Superior temporal gyrus (tissue), 1 donor: Measurements from ENCODE around the gene PTEN.

Experiments
- DNase-seq: peaks from one replicate; pipeline ENCODE4 v3.0.0-alpha.2; 2016; ENCODE audit errors: extremely low spot score

PTEN gene

DNA sequence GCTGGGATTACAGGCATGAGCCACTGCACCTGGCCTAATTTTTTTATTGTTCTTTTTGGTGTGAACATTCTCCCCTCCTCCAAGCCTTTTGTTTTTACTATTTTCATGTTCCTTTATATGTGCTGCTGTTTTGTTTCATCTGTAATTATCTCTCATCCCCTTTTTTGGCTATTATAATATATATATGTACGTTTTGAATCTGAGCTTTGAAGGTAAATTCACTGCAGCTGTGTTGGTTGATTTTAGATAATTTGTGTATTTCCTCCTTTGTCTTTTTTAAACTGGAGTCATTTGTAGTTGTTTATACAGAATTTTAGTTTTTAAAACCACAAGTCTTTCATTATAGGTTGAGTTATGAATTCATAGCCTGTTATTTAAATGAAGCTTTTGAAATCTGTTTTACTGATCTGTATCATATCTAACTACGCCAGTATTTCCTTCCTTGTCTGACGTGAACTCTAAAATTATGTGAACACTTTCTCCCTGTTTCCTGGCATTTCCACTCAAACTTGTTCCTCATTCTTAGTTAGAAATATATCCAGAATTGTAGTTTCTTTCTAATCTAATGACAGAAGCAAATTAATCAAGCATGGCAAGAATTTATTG, 54.9 kb downstream of the PTEN start:
- DNase-seq, result no peak

- no peak for DNase-seq
These were observed 57.1 kb downstream of the PTEN start for GRCh38 chr10:87920538-87920937.

DNA sequence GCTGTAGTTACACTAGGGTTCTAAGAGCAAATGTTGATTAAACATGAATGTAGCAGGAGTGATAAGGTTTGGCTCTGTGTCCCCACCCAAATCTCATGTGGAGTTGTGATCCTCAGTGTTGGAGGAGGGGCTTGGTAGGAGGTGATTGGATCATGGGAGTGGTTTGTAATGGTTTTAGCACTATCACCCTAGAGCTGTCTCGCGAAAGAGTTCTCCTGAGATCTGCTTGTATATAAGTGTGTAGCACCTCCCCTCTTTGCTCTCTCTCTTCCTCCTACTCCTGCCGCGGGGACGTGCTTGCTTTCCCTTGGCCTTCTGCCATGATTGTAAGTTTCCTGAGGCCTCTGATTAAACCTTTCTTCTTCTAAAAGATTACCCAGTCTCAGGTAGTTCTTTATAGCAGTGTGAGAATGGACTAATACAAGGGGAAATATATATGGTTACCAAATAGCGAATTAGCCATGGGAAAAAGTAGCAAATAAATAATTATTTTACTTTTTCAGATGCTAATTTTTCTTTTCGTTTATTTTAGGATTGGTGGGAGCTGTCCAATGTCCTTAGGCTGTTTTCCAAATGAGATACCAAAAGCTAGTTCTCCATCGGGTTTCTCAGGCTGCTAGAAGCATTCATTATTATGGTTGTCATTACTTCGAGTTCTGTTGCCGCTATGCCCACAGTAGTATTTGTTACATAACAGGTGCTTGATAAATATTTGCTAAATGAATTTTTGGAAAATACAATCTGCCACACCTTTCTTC, 58.7 kb downstream of the PTEN start:
- no peak for DNase-seq

GRCh38 chr10:87923233-87923632, 59.8 kb downstream of the PTEN start:
- no peak for DNase-seq

GRCh38 chr10:87925570-87925969, 62.1 kb downstream of the PTEN start:
- no peak for DNase-seq

- no peak for DNase-seq
These were observed 63.7 kb downstream of the PTEN start for GRCh38 chr10:87927091-87927490.

- no peak for DNase-seq
These were observed 65.6 kb downstream of the PTEN start for GRCh38 chr10:87928996-87929395.

DNA sequence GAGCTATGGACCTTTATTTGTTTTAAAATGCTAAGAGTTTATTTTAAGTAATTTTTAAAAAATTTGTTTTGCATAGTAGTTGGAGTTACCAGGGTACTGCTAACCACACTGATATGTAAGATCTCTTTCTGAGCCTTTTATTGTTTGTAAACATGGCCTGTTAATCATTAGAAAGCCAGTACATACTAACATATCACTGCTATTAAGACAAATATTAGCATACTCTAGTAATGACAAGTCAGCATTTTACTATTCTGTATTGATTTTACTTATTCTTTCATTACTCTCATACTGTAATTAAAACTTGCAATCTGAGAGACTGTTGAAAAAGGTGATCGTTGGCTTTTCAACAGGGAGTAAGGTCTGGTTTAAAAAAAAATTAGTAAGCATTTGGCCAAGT, 66.7 kb downstream of the PTEN start:
- no peak for DNase-seq

- no peak for DNase-seq
These were observed 67.8 kb downstream of the PTEN start for GRCh38 chr10:87930934-87931835.

DNA sequence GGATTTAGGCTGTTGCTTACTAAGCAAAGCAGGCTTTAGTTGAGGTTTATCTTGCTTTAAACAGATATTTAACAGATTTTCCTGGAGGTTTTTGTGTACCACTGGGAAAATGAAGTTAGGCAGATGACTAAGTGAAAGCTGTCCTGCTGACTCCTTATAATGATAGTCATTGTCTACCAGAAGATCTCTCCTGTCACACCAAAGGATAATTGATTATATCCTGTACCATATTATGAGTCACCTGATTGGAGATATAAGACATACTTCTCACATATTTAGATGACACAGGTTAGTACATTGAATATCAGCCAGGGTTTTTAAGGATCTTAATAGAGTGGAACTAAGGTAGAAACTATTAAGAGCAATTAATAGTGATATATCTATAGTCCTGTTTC, 68.4 kb downstream of the PTEN start:
- no peak for DNase-seq

DNA sequence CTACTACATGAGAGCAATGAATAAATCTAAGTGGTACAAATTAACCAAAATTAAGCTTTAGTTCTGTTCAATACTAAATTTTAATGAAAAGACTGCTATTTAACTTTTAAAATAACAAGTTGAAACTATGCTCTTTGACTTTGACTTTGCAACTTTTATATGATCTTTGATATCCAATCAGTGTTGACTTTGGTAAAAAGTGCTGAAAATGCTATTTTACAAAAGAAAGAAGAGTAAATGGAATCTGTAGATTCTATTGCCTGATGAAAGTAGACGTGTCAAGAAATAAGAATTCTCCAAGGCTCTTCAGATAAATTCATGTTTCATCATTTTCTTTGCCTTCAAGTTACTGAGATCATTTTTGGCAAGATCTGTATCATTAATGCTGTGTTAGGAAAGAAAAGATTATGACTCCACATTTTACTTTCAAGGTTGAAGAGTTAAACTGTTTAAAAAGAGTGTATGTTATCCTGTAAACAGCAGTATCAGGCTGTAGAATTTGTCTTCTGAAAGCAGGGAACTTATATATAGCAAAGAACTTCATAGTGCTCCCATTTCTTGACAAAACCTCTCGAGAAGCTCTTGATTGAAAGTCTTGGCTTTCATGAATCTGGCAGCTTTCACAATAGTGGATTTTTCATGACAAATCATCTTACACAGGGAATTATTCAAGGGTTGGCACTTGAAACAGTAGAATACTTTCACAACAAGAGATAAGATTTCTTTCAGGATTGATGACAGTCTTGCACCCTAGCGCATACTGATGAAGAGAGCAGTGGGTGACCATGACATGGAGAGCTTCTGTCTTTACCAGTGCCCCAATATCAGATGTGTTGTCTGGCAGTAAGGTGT, 72.1 kb downstream of the PTEN start:
- DNase-seq, result no peak

- no peak for DNase-seq
These were observed 76.8 kb downstream of the PTEN start for GRCh38 chr10:87940210-87940609.

DNA sequence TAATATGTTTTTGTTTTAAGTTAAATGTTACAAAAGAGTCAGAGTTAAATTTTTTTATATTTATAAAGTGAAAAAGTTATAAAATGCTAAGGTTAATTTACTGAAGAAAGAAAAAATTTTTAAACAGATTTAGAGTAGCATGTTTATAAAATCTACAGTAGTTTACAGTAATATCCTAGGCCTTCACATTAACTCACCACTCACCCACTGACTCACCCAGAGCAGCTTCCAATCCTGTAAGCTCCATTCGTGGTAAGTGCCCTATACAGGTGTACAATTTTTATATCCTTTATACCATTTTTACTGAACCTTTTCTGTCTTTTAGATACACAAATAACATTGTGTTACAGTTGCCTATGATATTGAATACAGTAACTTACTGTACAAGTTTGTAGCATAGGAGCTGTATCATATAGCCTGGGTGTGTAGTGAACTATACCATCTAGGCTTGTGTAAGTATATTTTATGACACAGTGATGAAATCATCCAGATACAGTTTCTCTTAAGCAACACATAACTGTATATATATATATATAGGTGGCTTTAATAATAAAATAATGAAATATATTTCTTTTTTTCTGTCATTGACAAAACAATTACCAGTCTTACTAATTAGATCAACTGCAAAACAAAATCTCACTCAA, 79.6 kb downstream of the PTEN start:
- DNase-seq, result no peak

DNA sequence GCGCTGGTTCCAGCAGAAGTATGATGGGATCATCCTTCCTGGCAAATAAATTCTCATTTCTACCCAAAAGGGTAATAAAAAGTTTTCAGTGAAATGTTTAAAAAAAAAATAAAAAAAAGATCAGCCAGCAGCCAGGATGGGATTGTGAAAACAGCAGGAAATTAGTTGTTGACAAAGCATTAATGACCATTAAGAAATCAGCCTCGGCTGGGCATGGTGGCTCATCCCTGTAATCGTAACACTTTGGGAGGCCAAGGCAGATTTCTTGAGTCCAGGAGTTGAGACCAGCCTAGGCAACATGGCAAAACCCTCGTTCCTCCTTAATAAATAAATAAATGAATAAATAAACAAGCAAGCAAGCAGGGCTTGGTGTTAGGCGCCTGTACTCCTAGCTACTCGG, 82.6 kb downstream of the PTEN start:
- DNase-seq, result no peak

DNA sequence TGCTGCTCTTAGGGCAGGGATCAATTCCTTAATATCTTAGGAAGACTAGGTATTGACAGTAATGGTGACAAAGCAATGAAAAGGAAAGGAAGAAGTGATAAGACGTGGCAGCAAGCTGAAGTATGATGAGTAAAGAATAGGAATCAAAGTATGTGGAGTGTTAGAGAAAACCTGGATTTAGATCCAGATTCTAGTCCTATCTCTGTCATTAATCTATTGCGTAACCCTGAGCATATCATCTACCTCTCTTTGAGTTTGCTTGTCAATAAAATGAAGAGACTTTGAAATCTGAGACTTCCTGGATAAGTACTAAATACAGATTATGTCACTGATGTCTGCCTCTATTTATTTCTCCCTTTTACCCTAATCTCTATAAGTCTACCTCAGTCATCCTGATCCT, 89.2 kb downstream of the PTEN start:
- DNase-seq, result no peak

DNA sequence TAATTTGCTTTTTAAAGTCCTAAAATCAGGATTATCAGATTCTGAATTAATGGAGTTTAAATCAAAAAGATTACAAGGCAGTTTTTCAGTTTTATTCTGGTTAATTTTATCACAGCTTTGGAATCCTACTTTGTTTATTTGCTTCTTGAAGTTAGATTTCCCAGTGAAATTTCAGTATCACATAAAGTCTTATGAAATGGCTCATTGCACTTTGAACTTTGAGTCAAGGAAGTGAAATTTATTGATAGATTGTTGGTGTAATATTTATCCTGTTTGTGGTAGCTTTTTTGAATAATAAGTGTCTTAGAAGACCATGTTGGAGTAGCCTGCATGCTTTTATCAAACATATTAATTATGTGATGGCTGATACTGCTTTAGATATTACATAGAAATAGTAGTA, 92.6 kb downstream of the PTEN start:
- no peak for DNase-seq

DNA sequence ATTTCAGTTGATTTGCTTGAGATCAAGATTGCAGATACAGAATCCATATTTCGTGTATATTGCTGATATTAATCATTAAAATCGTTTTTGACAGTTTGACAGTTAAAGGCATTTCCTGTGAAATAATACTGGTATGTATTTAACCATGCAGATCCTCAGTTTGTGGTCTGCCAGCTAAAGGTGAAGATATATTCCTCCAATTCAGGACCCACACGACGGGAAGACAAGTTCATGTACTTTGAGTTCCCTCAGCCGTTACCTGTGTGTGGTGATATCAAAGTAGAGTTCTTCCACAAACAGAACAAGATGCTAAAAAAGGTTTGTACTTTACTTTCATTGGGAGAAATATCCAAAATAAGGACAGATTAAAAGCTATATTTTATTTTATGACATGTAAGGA, 94.3 kb downstream of the PTEN start:
- no peak for DNase-seq

DNA sequence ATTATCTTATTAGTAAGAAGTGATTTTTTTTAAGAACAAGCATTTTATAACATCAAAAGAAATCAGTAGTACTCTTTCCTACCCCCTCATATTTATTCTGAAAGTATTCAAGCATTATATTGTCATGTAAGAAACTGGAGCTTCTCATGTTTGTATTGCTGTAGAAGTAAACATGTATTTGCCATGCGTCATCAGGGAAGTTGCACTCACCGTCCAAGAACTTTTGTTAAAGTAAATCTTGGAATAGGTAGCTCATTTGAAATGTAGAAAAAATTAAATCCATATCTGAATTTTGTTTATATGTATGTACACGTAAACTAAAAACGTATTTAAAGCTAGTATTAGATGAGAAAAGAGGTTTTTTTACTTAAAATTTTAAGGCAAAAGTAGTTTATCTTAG, 96.8 kb downstream of the PTEN start:
- DNase-seq, result no peak

GRCh38 chr10:87961314-87961713, 97.9 kb downstream of the PTEN start:
- DNase-seq, result no peak

DNA sequence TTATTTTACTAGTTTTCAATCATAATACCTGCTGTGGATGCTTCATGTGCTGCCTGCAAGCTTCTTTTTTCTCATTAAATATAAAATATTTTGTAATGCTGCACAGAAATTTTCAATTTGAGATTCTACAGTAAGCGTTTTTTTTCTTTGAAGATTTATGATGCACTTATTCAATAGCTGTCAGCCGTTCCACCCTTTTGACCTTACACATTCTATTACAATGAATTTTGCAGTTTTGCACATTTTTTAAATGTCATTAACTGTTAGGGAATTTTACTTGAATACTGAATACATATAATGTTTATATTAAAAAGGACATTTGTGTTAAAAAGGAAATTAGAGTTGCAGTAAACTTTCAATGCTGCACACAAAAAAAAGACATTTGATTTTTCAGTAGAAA, 103.0 kb downstream of the PTEN start:
- DNase-seq, result no peak

- no peak for DNase-seq
These were observed 110.2 kb downstream of the PTEN start for GRCh38 chr10:87973635-87974034.
